NCI-H1930 (cell line): Measurements from ENCODE around the gene RHOA.
"Not testable (repeated sequence)": the region's sequence is repeated elsewhere in the genome, so short reads cannot be mapped to it uniquely, and the experiment has no call there.

ENCODE experiments used
- DNase-seq, 2 experiments: peaks; one replicate each; lab custom pipeline; 2025; lab: John Stamatoyannopoulos, UW

The RHOA gene

GRCh38 chr3:49411535-49411967 is 225 bp downstream of the RHOA start:
- peak in 1 of 2 experiments; percentile 43 for DNase-seq

- no peak for DNase-seq
Observed at GRCh38 chr3:49410846-49411534, 786 bp downstream of the RHOA start.

- DNase-seq, result no peak
Observed at GRCh38 chr3:49410066-49410845, 1.5 kb downstream of the RHOA start.

- no peak for DNase-seq
Observed at GRCh38 chr3:49406571-49407565, 4.9 kb downstream of the RHOA start.

GRCh38 chr3:49405570-49405969 is 6.2 kb downstream of the RHOA start:
- not testable (repeated sequence) for DNase-seq

GRCh38 chr3:49403891-49404290 is 7.9 kb downstream of the RHOA start:
- no peak for DNase-seq

- no peak for DNase-seq
Observed at GRCh38 chr3:49401766-49402165, 10.0 kb downstream of the RHOA start.

GRCh38 chr3:49399461-49399860 is 12.3 kb downstream of the RHOA start:
- DNase-seq, result no peak

GRCh38 chr3:49397470-49397869 is 14.3 kb downstream of the RHOA start:
- no peak for DNase-seq

- DNase-seq, result not testable (repeated sequence)
Observed at GRCh38 chr3:49391310-49391709, 20.5 kb downstream of the RHOA start.

- DNase-seq, result no peak
Observed at GRCh38 chr3:49389297-49389696, 22.5 kb downstream of the RHOA start.

GRCh38 chr3:49388289-49388820 is 23.4 kb downstream of the RHOA start:
- DNase-seq, result no peak

GRCh38 chr3:49387721-49388120 is 24.1 kb downstream of the RHOA start:
- DNase-seq, result no peak

- DNase-seq, result no peak
Observed at GRCh38 chr3:49386056-49386756, 25.6 kb downstream of the RHOA start.

GRCh38 chr3:49385617-49386016 is 26.2 kb downstream of the RHOA start:
- DNase-seq, result no peak

- DNase-seq, result no peak
Observed at GRCh38 chr3:49383387-49383786, 28.4 kb downstream of the RHOA start.

- DNase-seq, result no peak
Observed at GRCh38 chr3:49378249-49378895, 33.4 kb downstream of the RHOA start.

GRCh38 chr3:49377483-49377882 is 34.3 kb downstream of the RHOA start:
- DNase-seq, result no peak

- DNase-seq, result no peak
Observed at GRCh38 chr3:49371946-49372345, 39.8 kb downstream of the RHOA start.

GRCh38 chr3:49370585-49371290 is 41.0 kb downstream of the RHOA start:
- DNase-seq, result no peak
